ENCODE results near the gene SLX4IP. TPM values are rescaled to one million over a fixed set of nuclear protein-coding genes. Genes with fewer than 3 reads are reported as not detected.

The SLX4IP gene
- polyA plus RNA-seq, 3 donors = 0.76 to 2.5 (median 1.1) TPM

- peaks cover 33 to 45% of the 10 kb centered on the region in 2 donors for H3K36me3 Mint-ChIP-seq
- no peak for TF ChIP-seq CTCF (IDR thresholded peaks at IDR 0.05)
- DNase-seq = no peak
- no peaks in the 10 kb centered on the region for H3K9me3 ChIP-seq (replicated peaks in 1 of 2; ENCODE audit: control insufficient read depth in 1 of 2, insufficient read depth in 1 of 2, low read length in 2 of 2)
- 88% methylated on average over 3 of the region's 5 CpGs for WGBS (ENCODE audit: insufficient coverage)
- no peak overlapping the region for H3K4me2 ChIP-seq (replicated peaks; ENCODE audit: extremely low read depth, low read length, poor library complexity, severe bottlenecking)
- H3K27me3 ChIP-seq (ENCODE audit: control insufficient read depth in 2 of 2, insufficient read depth in 2 of 2, low read length in 2 of 2) = no peaks in the 10 kb centered on the region
- intact Hi-C loops (cut with micrococcal nuclease) = no loop called here
- H3K4me1 Mint-ChIP-seq = peaks cover 10% of the 10 kb centered on the region
- no peak overlapping the region for H3K9ac ChIP-seq (ENCODE audit: insufficient read depth, low read length, poor library complexity, severe bottlenecking)
- no peak overlapping the region for H2AFZ ChIP-seq (ENCODE audit: insufficient read depth, low read depth, low read length, poor library complexity, severe bottlenecking)
- H3K27ac Mint-ChIP-seq = no peak overlapping the region
- no peak overlapping the region for H3K4me3 Mint-ChIP-seq
- peaks cover 73% of the 10 kb centered on the region for H4K20me1 ChIP-seq (ENCODE audit: insufficient read depth, low read length)
- no peaks in the 10 kb centered on the region for H3K9me3 Mint-ChIP-seq
- peaks cover 34% of the 10 kb centered on the region for H3K79me2 ChIP-seq (ENCODE audit: insufficient read depth, low read length)
- no peak overlapping the region for H3K4me3 ChIP-seq (replicated peaks in 1 of 3; ENCODE audit: low read depth in 2 of 3, low read length in 3 of 3)
- peaks cover 2 to 10% of the 10 kb centered on the region in 2 donors for H3K4me1 ChIP-seq (ENCODE audit: control insufficient read depth in 1 of 2, insufficient read depth in 2 of 2, low read length in 2 of 2)
- H3K27ac ChIP-seq (ENCODE audit: low read depth in 1 of 2, low read length in 2 of 2) = no peak overlapping the region
- peaks cover 26 to 57% of the 10 kb centered on the region in 2 donors for H3K36me3 ChIP-seq (replicated peaks in 1 of 2; ENCODE audit: control insufficient read depth in 1 of 2, insufficient read depth in 2 of 2, low read length in 2 of 2)
- no peaks in the 10 kb centered on the region for H3K27me3 Mint-ChIP-seq (ENCODE audit: low read depth in 3 of 3)
Measured at GRCh38 chr20:10419550-10420133, 15.5 kb upstream of the SLX4IP start.

- intact Hi-C loops (cut with micrococcal nuclease) = no loop called here
- H3K27ac Mint-ChIP-seq = no peak overlapping the region
- no peaks in the 10 kb centered on the region for H3K9me3 Mint-ChIP-seq
- DNase-seq = no peak
- Histone ChIP-seq H3K4me2 (replicated peaks; ENCODE audit: extremely low read depth, low read length, poor library complexity, severe bottlenecking) (no peak overlapping the region), H3K79me2 (ENCODE audit: insufficient read depth, low read length) (peaks cover 65% of the 10 kb centered on the region), H3K27ac (ENCODE audit: low read depth in 1 of 2, low read length in 2 of 2) (no peak overlapping the region), H3K27me3 (ENCODE audit: control insufficient read depth in 2 of 2, insufficient read depth in 2 of 2, low read length in 2 of 2) (no peaks in the 10 kb centered on the region), H3K4me1 (ENCODE audit: control insufficient read depth in 1 of 2, insufficient read depth in 2 of 2, low read length in 2 of 2) (no peaks in the 10 kb centered on the region), H3K9me3 (replicated peaks in 1 of 2; ENCODE audit: control insufficient read depth in 1 of 2, insufficient read depth in 1 of 2, low read length in 2 of 2) (no peaks in the 10 kb centered on the region), H2AFZ (ENCODE audit: insufficient read depth, low read depth, low read length, poor library complexity, severe bottlenecking) (no peak overlapping the region), H4K20me1 (ENCODE audit: insufficient read depth, low read length) (peaks cover 85% of the 10 kb centered on the region), H3K9ac (ENCODE audit: insufficient read depth, low read length, poor library complexity, severe bottlenecking) (no peak overlapping the region), H3K4me3 (replicated peaks in 1 of 3; ENCODE audit: low read depth in 2 of 3, low read length in 3 of 3) (no peak overlapping the region), H3K36me3 (replicated peaks in 1 of 2; ENCODE audit: control insufficient read depth in 1 of 2, insufficient read depth in 2 of 2, low read length in 2 of 2) (peaks cover 20 to 36% of the 10 kb centered on the region in 2 donors)
- no CpG with 5 or more reads among the region's 2 CpGs for WGBS (ENCODE audit: insufficient coverage)
- H3K4me1 Mint-ChIP-seq = peaks cover 5% of the 10 kb centered on the region
- peaks cover 18 to 29% of the 10 kb centered on the region in 2 donors for H3K36me3 Mint-ChIP-seq
- no peak overlapping the region for H3K4me3 Mint-ChIP-seq
- H3K27me3 Mint-ChIP-seq (ENCODE audit: low read depth in 3 of 3) = no peaks in the 10 kb centered on the region
- TF ChIP-seq CTCF (IDR thresholded peaks at IDR 0.05) = no peak
Measured at GRCh38 chr20:10423735-10424134, 11.4 kb upstream of the SLX4IP start.

Data from CD14-positive monocyte (primary cell).